ENCODE results near the gene NUDT16.

The NUDT16 gene

DNA sequence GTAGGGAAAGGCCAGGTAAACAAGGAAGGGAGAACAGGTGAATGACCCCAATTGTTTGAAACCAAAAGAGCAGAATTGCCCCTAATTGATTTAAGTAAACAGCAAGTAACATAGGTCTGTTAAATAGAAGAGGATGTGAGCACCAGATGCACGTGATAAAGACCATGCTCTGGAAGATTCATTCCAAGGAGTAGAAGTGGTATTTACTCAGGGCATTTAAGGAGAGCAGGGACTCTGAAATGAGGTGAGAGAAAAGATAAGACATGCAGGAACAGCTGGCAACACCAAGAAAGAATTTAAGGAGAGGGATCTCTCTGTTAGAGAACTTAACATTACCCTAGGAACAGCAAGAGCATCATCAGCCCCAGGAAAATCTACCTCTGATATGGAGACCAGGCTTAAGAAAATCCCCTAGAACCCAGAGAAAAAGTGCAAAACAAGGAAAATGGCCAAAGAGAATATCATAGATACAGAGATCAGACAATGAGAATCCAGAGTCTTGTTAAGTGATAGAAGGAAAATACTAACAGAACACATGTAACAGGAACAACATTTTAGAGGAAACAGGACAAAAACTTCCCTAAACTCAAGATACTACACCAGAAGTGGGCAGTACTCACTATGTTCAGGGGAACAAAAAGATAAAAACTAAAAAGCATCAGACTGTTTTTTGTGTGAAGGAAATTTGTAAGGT is 6.4 kb downstream of the NUDT16 start:
- H3K27ac ChIP-seq: no peak overlapping the region
- H3K27me3 ChIP-seq: no peaks in the 10 kb centered on the region
- no peaks in the 10 kb centered on the region for H3K9me3 ChIP-seq
- TF ChIP-seq, protein P1, sequence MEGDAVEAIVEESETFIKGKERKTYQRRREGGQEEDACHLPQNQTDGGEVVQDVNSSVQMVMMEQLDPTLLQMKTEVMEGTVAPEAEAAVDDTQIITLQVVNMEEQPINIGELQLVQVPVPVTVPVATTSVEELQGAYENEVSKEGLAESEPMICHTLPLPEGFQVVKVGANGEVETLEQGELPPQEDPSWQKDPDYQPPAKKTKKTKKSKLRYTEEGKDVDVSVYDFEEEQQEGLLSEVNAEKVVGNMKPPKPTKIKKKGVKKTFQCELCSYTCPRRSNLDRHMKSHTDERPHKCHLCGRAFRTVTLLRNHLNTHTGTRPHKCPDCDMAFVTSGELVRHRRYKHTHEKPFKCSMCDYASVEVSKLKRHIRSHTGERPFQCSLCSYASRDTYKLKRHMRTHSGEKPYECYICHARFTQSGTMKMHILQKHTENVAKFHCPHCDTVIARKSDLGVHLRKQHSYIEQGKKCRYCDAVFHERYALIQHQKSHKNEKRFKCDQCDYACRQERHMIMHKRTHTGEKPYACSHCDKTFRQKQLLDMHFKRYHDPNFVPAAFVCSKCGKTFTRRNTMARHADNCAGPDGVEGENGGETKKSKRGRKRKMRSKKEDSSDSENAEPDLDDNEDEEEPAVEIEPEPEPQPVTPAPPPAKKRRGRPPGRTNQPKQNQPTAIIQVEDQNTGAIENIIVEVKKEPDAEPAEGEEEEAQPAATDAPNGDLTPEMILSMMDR (IDR thresholded peaks at IDR 0.05): no peak
- no peak for DNase-seq
- intact Hi-C loops (cut with DNase I; ENCODE audit: low total_unique reads): loop anchor here (10.0 kb wide), 1 partner anchor 493 kb away; the partner anchor contains the start of gene ATP2C1
- no peak overlapping the region for H3K4me3 ChIP-seq
- H3K4me1 ChIP-seq: peaks cover 0 to 10% (median 2%) of the 10 kb centered on the region in 4 donors
- peaks cover 0 to 27% (median 0%) of the 10 kb centered on the region in 3 donors for H3K36me3 ChIP-seq

DNA sequence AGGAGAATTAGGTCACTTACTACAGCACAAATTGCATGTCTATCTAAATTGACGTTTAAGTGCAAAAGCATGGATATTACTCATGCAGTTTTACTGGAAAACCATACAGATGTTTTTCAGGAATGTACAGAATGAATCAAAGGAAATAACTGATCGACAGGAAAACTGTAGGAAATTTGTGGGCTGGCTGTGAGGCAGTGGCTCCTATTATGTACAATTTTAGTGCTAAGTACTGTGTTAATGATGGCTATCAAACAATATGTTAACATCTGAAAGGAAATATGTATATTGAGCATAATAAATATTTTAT is 6.9 kb downstream of the NUDT16 start:
- Histone ChIP-seq H3K27me3 (no peaks in the 10 kb centered on the region), H3K9me3 (no peaks in the 10 kb centered on the region), H3K27ac (no peak overlapping the region), H3K36me3 (peaks cover 0 to 26% (median 0%) of the 10 kb centered on the region in 3 donors), H3K4me3 (no peak overlapping the region), H3K4me1 (peaks cover 0 to 7% (median 0%) of the 10 kb centered on the region in 4 donors)
- no peak for DNase-seq
- intact Hi-C loops (cut with DNase I; ENCODE audit: low total_unique reads): loop anchor here (10.0 kb wide), 1 partner anchor 494 kb away; the partner anchor contains the start of gene ATP2C1
- TF ChIP-seq, protein P1 (IDR thresholded peaks at IDR 0.05): no peak

DNA sequence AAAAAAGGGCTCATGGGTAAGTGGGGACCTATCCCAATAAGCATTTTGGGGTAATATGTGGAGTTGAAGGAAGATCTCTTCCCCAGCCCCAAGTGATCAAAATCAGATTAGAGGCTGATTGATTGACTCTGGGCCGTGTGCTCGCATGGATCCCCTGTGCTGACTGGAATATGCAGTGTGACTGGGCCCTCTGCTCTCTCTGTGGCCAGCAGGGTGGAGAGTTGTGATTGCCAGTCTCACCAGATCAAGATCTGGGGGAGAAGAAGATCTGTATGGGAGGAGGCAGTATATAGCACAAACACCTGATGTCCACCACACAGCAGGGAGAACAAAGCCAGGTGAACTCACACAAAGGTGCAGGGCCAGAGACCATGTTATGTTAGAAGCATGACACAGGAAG is 8.8 kb downstream of the NUDT16 start:
- no peaks in the 10 kb centered on the region for H3K9me3 ChIP-seq
- H3K27ac ChIP-seq: no peak overlapping the region
- peaks cover 0 to 9% (median 0%) of the 10 kb centered on the region in 3 donors for H3K36me3 ChIP-seq
- peaks cover 0 to 7% (median 0%) of the 10 kb centered on the region in 4 donors for H3K4me1 ChIP-seq
- intact Hi-C loops (cut with DNase I; ENCODE audit: low total_unique reads): no loop called here
- DNase-seq: no peak
- H3K27me3 ChIP-seq: no peaks in the 10 kb centered on the region
- no peak overlapping the region for H3K4me3 ChIP-seq
- TF ChIP-seq, protein P1 (IDR thresholded peaks at IDR 0.05): no peak

DNA sequence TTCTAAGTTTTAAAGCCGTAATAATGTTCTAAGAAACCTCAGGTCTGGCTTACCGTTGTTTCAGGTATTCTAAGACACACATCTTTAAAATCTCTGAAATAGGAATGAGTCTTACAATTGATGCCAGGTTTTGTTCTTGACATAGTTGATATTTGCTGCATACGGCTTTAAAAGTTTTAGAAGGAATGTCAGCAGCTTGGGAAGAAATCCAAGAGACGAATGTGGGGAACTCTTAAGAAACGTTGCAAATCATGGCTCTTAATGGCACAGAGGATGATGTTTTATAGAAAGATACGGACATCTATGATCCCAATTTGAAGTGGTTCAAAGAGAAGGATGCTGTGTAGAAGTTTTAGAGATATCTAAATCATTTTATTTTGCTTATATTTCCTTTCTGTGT is 11.5 kb downstream of the NUDT16 start:
- Histone ChIP-seq H3K27ac (no peak overlapping the region), H3K4me1 (no peaks in the 10 kb centered on the region), H3K9me3 (no peaks in the 10 kb centered on the region), H3K4me3 (no peak overlapping the region), H3K36me3 (no peaks in the 10 kb centered on the region), H3K27me3 (no peaks in the 10 kb centered on the region)
- intact Hi-C loops (cut with DNase I; ENCODE audit: low total_unique reads): no loop called here
- DNase-seq: no peak
- TF ChIP-seq, protein P1 (IDR thresholded peaks at IDR 0.05): no peak

DNA sequence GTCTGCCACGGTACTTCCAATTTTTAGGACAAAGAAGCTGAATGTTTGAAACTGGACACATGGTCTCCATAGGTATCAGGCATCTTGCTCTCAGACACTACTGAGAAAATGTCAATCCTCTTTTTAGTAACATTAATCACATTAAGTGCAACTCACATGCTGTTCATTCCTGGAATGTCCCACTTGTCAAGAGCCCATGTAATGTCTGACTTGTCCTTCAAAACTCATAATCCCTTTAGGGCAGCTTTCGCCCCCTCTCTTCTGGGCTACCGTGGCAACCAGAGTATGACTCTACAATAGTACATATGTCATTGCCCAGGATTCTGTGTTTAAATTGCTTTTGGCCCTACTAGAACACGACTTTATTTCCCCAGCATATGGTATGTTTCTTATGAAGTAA is 12.3 kb downstream of the NUDT16 start:
- no peak for DNase-seq
- H3K27ac ChIP-seq: no peak overlapping the region
- no peaks in the 10 kb centered on the region for H3K36me3 ChIP-seq
- TF ChIP-seq, protein P1 (IDR thresholded peaks at IDR 0.05): no peak
- H3K9me3 ChIP-seq: no peaks in the 10 kb centered on the region
- intact Hi-C loops (cut with DNase I; ENCODE audit: low total_unique reads): no loop called here
- no peak overlapping the region for H3K4me3 ChIP-seq
- H3K27me3 ChIP-seq: no peaks in the 10 kb centered on the region
- no peaks in the 10 kb centered on the region for H3K4me1 ChIP-seq
